ENCODE results near the gene STEAP1. TPM values are rescaled to one million over a fixed set of nuclear protein-coding genes. Genes with fewer than 3 reads are reported as not detected.

Gene STEAP1
- total RNA-seq, 1 donor from 2014 or later = not detected

GRCh38 chr7:90163534-90163933 lies 9.3 kb downstream of the STEAP1 start:
- Mint-ChIP-seq H3K9me3 (ENCODE audit: unreplicated experiment) (no peaks in the 10 kb centered on the region), H3K27me3 (ENCODE audit: unreplicated experiment) (peaks cover 2% of the 10 kb centered on the region), H3K4me3 (ENCODE audit: unreplicated experiment) (no peak overlapping the region), H3K4me1 (ENCODE audit: low read depth, unreplicated experiment) (no peaks in the 10 kb centered on the region), H3K36me3 (ENCODE audit: unreplicated experiment) (no peaks in the 10 kb centered on the region), H3K27ac (ENCODE audit: unreplicated experiment) (no peak overlapping the region)
- no peak for DNase-seq
- TF ChIP-seq CTCF (IDR thresholded peaks at IDR 0.05; ENCODE audit: partially characterized antibody, unreplicated experiment) = no peak

- H3K9me3 Mint-ChIP-seq (ENCODE audit: unreplicated experiment) = peaks cover 2% of the 10 kb centered on the region
- H3K4me3 Mint-ChIP-seq (ENCODE audit: unreplicated experiment) = no peak overlapping the region
- H3K27me3 Mint-ChIP-seq (ENCODE audit: unreplicated experiment) = peaks cover 2% of the 10 kb centered on the region
- H3K4me1 Mint-ChIP-seq (ENCODE audit: low read depth, unreplicated experiment) = no peaks in the 10 kb centered on the region
- DNase-seq = no peak
- no peaks in the 10 kb centered on the region for H3K36me3 Mint-ChIP-seq (ENCODE audit: unreplicated experiment)
- TF ChIP-seq CTCF (IDR thresholded peaks at IDR 0.05; ENCODE audit: partially characterized antibody, unreplicated experiment) = no peak
- H3K27ac Mint-ChIP-seq (ENCODE audit: unreplicated experiment) = no peak overlapping the region
Observed at GRCh38 chr7:90165724-90166123, 11.5 kb downstream of the STEAP1 start.

GRCh38 chr7:90166153-90166552 lies 11.9 kb downstream of the STEAP1 start:
- Mint-ChIP-seq H3K36me3 (ENCODE audit: unreplicated experiment) (no peaks in the 10 kb centered on the region), H3K4me3 (ENCODE audit: unreplicated experiment) (no peak overlapping the region), H3K4me1 (ENCODE audit: low read depth, unreplicated experiment) (no peaks in the 10 kb centered on the region), H3K9me3 (ENCODE audit: unreplicated experiment) (peaks cover 2% of the 10 kb centered on the region), H3K27me3 (ENCODE audit: unreplicated experiment) (peaks cover 2% of the 10 kb centered on the region), H3K27ac (ENCODE audit: unreplicated experiment) (no peak overlapping the region)
- no peak for DNase-seq
- no peak for TF ChIP-seq CTCF (IDR thresholded peaks at IDR 0.05; ENCODE audit: partially characterized antibody, unreplicated experiment)

- DNase-seq = no peak
- Mint-ChIP-seq H3K27ac (ENCODE audit: unreplicated experiment) (no peak overlapping the region), H3K27me3 (ENCODE audit: unreplicated experiment) (peaks cover 2% of the 10 kb centered on the region), H3K36me3 (ENCODE audit: unreplicated experiment) (no peaks in the 10 kb centered on the region), H3K9me3 (ENCODE audit: unreplicated experiment) (peaks cover 2% of the 10 kb centered on the region), H3K4me1 (ENCODE audit: low read depth, unreplicated experiment) (no peaks in the 10 kb centered on the region), H3K4me3 (ENCODE audit: unreplicated experiment) (no peak overlapping the region)
- no peak for TF ChIP-seq CTCF (IDR thresholded peaks at IDR 0.05; ENCODE audit: partially characterized antibody, unreplicated experiment)
Observed at GRCh38 chr7:90167361-90167760, 13.1 kb downstream of the STEAP1 start.

- Mint-ChIP-seq H3K36me3 (ENCODE audit: unreplicated experiment) (no peaks in the 10 kb centered on the region), H3K9me3 (ENCODE audit: unreplicated experiment) (peaks cover 2% of the 10 kb centered on the region), H3K27me3 (ENCODE audit: unreplicated experiment) (peaks cover 2% of the 10 kb centered on the region), H3K4me3 (ENCODE audit: unreplicated experiment) (no peak overlapping the region), H3K27ac (ENCODE audit: unreplicated experiment) (no peak overlapping the region), H3K4me1 (ENCODE audit: low read depth, unreplicated experiment) (no peaks in the 10 kb centered on the region)
- no peak for TF ChIP-seq CTCF (IDR thresholded peaks at IDR 0.05; ENCODE audit: partially characterized antibody, unreplicated experiment)
- DNase-seq = no peak
Observed at GRCh38 chr7:90169891-90170290, 15.6 kb downstream of the STEAP1 start.

Data from glutamatergic neuron (in vitro differentiated cells).